Liver (tissue), 9 donors: ENCODE data around the gene ZC3H8. TPM values are rescaled to one million over a fixed set of nuclear protein-coding genes. Genes with fewer than 3 reads are reported as not detected.

Experiments
- DNase-seq: peaks from one replicate; pipeline ENCODE4 v3.0.0-alpha.2; 2017; ENCODE audit warnings: low spot score
- H3K27ac ChIP-seq, 2 donors: one replicate each; pipeline ENCODE4 v1.7.0; 2013; ENCODE audit warnings: inconsistent platforms in 2 of 2, low read length in 2 of 2, control low read depth in 1 of 2, low read depth in 1 of 2, mild to moderate bottlenecking in 1 of 2
- H3K27me3 ChIP-seq, 4 donors: one replicate each; pipeline versions ENCODE4 v1.6.1 to v1.7.0; 2013; ENCODE audit warnings: low read length in 3 of 4, inconsistent platforms in 1 of 4, mild to moderate bottlenecking in 1 of 4, moderate library complexity in 1 of 4; ENCODE audit not compliant: control insufficient read depth in 4 of 4, insufficient read depth in 4 of 4
- H3K36me3 ChIP-seq, 4 donors: one replicate each; pipeline versions ENCODE4 v1.6.1 to v1.7.0; 2013; ENCODE audit warnings: low read length in 3 of 4, mild to moderate bottlenecking in 3 of 4, low read depth in 1 of 4, moderate library complexity in 1 of 4; ENCODE audit not compliant: control insufficient read depth in 4 of 4, insufficient read depth in 3 of 4
- H3K4me1 ChIP-seq, 4 donors: one replicate each; pipeline versions ENCODE4 v1.6.1 to v1.7.0; 2013; ENCODE audit warnings: low read length in 3 of 4, mild to moderate bottlenecking in 3 of 4, moderate library complexity in 1 of 4; ENCODE audit not compliant: control insufficient read depth in 4 of 4, insufficient read depth in 4 of 4
- H3K4me3 ChIP-seq, 3 donors: one replicate each; pipeline versions ENCODE4 v1.6.1 to v1.7.0; 2013; ENCODE audit warnings: low read length in 3 of 3, control low read depth in 1 of 3, low read depth in 1 of 3, mild to moderate bottlenecking in 1 of 3
- H3K9ac ChIP-seq, 2 donors: one replicate each; pipeline ENCODE4 v1.7.0; 2013; ENCODE audit warnings: low read length in 2 of 2, mild to moderate bottlenecking in 2 of 2, moderate library complexity in 2 of 2, control low read depth in 1 of 2, low read depth in 1 of 2
- H3K9me3 ChIP-seq, 4 donors: one replicate each; pipeline versions ENCODE4 v1.6.1 to v1.7.0; 2013; ENCODE audit warnings: low read length in 3 of 4; ENCODE audit not compliant: control insufficient read depth in 4 of 4
- CTCF ChIP-seq: fragments of 150-350 bp; IDR thresholded peaks from 2 replicates; pipeline ENCODE4 v1.5.1; 2017; ENCODE audit warnings: improper control_type of control experiment, low read depth, low read length; ENCODE audit not compliant: missing input control
- EGR1 ChIP-seq, 2 donors: IDR thresholded peaks; 2 replicates each; pipeline ENCODE4 v1.6.1; 2016 to 2018; ENCODE audit warnings: antibody characterized with exemption in 2 of 2, low read depth in 2 of 2
- FOXA1 ChIP-seq: IDR thresholded peaks from 2 replicates; pipeline ENCODE4 v1.6.1; 2016; ENCODE audit warnings: antibody characterized with exemption
- FOXA2 ChIP-seq: IDR thresholded peaks from 2 replicates; pipeline ENCODE4 v1.6.1; 2016; ENCODE audit warnings: antibody characterized with exemption
- GABPA ChIP-seq, 2 donors: IDR thresholded peaks in 1 of 2; conservative IDR thresholded peaks in 1 of 2; 2 replicates each; pipeline ENCODE4 v1.6.1; 2016; ENCODE audit warnings: antibody characterized with exemption in 2 of 2, mild to moderate bottlenecking in 1 of 2, moderate library complexity in 1 of 2
- HNF4A ChIP-seq, 2 donors: conservative IDR thresholded peaks; 2 replicates each; pipeline ENCODE4 v1.6.1; 2016; ENCODE audit warnings: antibody characterized with exemption in 2 of 2, mild to moderate bottlenecking in 2 of 2
- HNF4G ChIP-seq: IDR thresholded peaks from 2 replicates; pipeline ENCODE4 v1.6.1; 2016; ENCODE audit warnings: antibody characterized with exemption
- JUND ChIP-seq, 2 donors: IDR thresholded peaks; 2 replicates each; pipeline ENCODE4 v1.6.1; 2016; ENCODE audit warnings: antibody characterized with exemption in 2 of 2
- MAX ChIP-seq: IDR thresholded peaks from 2 replicates; pipeline ENCODE4 v1.6.1; 2016; ENCODE audit warnings: antibody characterized with exemption
- NR2F2 ChIP-seq: IDR thresholded peaks from 2 replicates; pipeline ENCODE4 v1.6.1; 2016; ENCODE audit warnings: antibody characterized with exemption
- RAD21 ChIP-seq, 2 donors: IDR thresholded peaks; 2 replicates each; pipeline ENCODE4 v1.6.1; 2016; ENCODE audit warnings: antibody characterized with exemption in 2 of 2, mild to moderate bottlenecking in 2 of 2
- RXRA ChIP-seq, 2 donors: IDR thresholded peaks; 2 replicates each; pipeline ENCODE4 v1.6.1; 2017 to 2018; ENCODE audit warnings: antibody characterized with exemption in 2 of 2, mild to moderate bottlenecking in 1 of 2
- SP1 ChIP-seq: IDR thresholded peaks from 2 replicates; pipeline ENCODE4 v1.6.1; 2018; ENCODE audit warnings: antibody characterized with exemption, mild to moderate bottlenecking
- TAF1 ChIP-seq: conservative IDR thresholded peaks from 2 replicates; pipeline ENCODE4 v1.6.1; 2016; ENCODE audit warnings: antibody characterized with exemption, mild to moderate bottlenecking
- YY1 ChIP-seq: IDR thresholded peaks from 2 replicates; pipeline ENCODE4 v1.6.1; 2016; ENCODE audit warnings: antibody characterized with exemption, mild to moderate bottlenecking
- WGBS: extraction: QIAGEN DNeasy Blood & Tissue Kit; methylation state at CpG from one replicate; pipeline ENCODE4 v1.1.7; 2013; 5-methylcytosine and 5-hydroxymethylcytosine counted together
- polyA plus RNA-seq, 2 donors: library from polyadenylated mRNA; stranded (reverse) in 1 of 2; unstranded in 1 of 2; fragments of 200-250 nt in 1 of 2; fragments of >200 nt in 1 of 2; fragmentation: Nextera tagmentation in 1 of 2; extraction: Ambion mirVana in 1 of 2; gene quantifications; one replicate each; pipeline versions ENCODE4 v1.2.1 to v1.2.3, GENCODE V29; 2013 to 2015
- total RNA-seq, 2 donors: library from RNA; depleted of rRNA; stranded (reverse); fragments of >200 nt; gene quantifications; one replicate each; pipeline ENCODE4 v1.2.3, GENCODE V29; 2014
- TF ChIP-seq, protein P1 (sequence below): IDR thresholded peaks from 2 replicates; pipeline ENCODE4 v1.6.1; 2016; ENCODE audit warnings: antibody characterized with exemption
- TF ChIP-seq, protein P2 (sequence below): IDR thresholded peaks from 2 replicates; pipeline ENCODE4 v1.6.1; 2016; ENCODE audit warnings: antibody characterized with exemption
- TF ChIP-seq, protein P3 (sequence below): IDR thresholded peaks from 2 replicates; pipeline ENCODE4 v1.6.1; 2016; ENCODE audit warnings: antibody characterized with exemption, mild to moderate bottlenecking
- donor health status: healthy.
- donor health status: healthy.
- donor health status: healthy.
- donor health status: healthy.
- donor health status: healthy.

ZC3H8 gene
- total and polyA plus RNA-seq, 4 donors = 2.4 to 8.9 (median 6.5) TPM

GRCh38 chr2:112197868-112198267 is 57.0 kb downstream of the ZC3H8 start:
- Histone ChIP-seq H3K27me3 (no peaks in the 10 kb centered on the region), H3K27ac (no peak overlapping the region), H3K36me3 (no peaks in the 10 kb centered on the region), H3K9ac (no peak overlapping the region), H3K4me3 (no peak overlapping the region), H3K4me1 (peaks cover 0 to 9% (median 3%) of the 10 kb centered on the region in 4 donors), H3K9me3 (peaks cover 0 to 3% (median 0%) of the 10 kb centered on the region in 4 donors)
- TF ChIP-seq, protein P1, sequence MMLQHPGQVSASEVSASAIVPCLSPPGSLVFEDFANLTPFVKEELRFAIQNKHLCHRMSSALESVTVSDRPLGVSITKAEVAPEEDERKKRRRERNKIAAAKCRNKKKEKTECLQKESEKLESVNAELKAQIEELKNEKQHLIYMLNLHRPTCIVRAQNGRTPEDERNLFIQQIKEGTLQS = no peak
- TF ChIP-seq FOXA2 = no peak
- no peak for TF ChIP-seq FOXA1
- TF ChIP-seq NR2F2 = no peak
- TF ChIP-seq TAF1 = no peak
- TF ChIP-seq, protein P2, sequence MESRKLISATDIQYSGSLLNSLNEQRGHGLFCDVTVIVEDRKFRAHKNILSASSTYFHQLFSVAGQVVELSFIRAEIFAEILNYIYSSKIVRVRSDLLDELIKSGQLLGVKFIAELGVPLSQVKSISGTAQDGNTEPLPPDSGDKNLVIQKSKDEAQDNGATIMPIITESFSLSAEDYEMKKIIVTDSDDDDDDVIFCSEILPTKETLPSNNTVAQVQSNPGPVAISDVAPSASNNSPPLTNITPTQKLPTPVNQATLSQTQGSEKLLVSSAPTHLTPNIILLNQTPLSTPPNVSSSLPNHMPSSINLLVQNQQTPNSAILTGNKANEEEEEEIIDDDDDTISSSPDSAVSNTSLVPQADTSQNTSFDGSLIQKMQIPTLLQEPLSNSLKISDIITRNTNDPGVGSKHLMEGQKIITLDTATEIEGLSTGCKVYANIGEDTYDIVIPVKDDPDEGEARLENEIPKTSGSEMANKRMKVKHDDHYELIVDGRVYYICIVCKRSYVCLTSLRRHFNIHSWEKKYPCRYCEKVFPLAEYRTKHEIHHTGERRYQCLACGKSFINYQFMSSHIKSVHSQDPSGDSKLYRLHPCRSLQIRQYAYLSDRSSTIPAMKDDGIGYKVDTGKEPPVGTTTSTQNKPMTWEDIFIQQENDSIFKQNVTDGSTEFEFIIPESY = no peak
- no peak for DNase-seq
- WGBS = 86% methylated on average over 1 of the region's 1 CpG

DNA sequence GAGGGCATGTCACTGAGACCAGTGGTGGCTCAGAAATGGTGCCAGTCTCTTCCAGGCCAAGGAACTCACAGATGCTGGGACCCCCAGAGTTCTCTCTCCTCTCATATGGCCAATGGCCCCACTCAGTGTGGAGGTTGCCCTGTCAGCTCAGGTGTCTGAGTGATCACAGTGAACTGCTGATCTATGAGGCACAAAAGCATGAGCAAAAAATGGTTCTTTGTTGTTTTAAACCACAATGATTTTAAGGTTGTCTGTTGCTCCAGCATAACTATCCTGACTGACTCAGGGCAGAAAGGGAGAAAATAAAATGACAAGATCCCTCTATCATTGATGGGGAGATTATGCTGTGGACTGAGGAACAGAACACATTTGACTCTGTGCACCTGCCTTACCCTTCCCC is 58.9 kb downstream of the ZC3H8 start:
- DNase-seq = no peak
- Histone ChIP-seq H3K36me3 (no peaks in the 10 kb centered on the region), H3K9me3 (peaks cover 0 to 3% (median 0%) of the 10 kb centered on the region in 4 donors), H3K4me1 (no peaks in the 10 kb centered on the region), H3K27me3 (no peaks in the 10 kb centered on the region), H3K4me3 (no peak overlapping the region), H3K9ac (no peak overlapping the region), H3K27ac (no peak overlapping the region)
- TF ChIP-seq RXRA (IDR thresholded peaks at IDR 0.05) (no peak), FOXA2 (no peak), EGR1 (IDR thresholded peaks at IDR 0.05; ENCODE audit: low read depth in 2 of 2) (no peak), HNF4G (no peak), MAX (no peak), RAD21 (IDR thresholded peaks at IDR 0.05) (no peak), HNF4A (conservative IDR thresholded peaks at IDR 0.05) (no peak), TAF1 (no peak)

- Histone ChIP-seq H3K4me1 (no peaks in the 10 kb centered on the region), H3K4me3 (no peak overlapping the region), H3K27ac (no peak overlapping the region), H3K36me3 (no peaks in the 10 kb centered on the region), H3K27me3 (no peaks in the 10 kb centered on the region), H3K9ac (no peak overlapping the region), H3K9me3 (peaks cover 0 to 3% (median 0%) of the 10 kb centered on the region in 4 donors)
- no peak for DNase-seq
- 90% methylated on average over 8 of the region's 8 CpGs for WGBS
- no peak for TF ChIP-seq MAX
- TF ChIP-seq RXRA (IDR thresholded peaks at IDR 0.05) = no peak
- TF ChIP-seq JUND (IDR thresholded peaks at IDR 0.05) = no peak
- TF ChIP-seq YY1 = no peak
- TF ChIP-seq NR2F2 = no peak
- no peak for TF ChIP-seq CTCF
- no peak for TF ChIP-seq FOXA1
- TF ChIP-seq, protein P3, sequence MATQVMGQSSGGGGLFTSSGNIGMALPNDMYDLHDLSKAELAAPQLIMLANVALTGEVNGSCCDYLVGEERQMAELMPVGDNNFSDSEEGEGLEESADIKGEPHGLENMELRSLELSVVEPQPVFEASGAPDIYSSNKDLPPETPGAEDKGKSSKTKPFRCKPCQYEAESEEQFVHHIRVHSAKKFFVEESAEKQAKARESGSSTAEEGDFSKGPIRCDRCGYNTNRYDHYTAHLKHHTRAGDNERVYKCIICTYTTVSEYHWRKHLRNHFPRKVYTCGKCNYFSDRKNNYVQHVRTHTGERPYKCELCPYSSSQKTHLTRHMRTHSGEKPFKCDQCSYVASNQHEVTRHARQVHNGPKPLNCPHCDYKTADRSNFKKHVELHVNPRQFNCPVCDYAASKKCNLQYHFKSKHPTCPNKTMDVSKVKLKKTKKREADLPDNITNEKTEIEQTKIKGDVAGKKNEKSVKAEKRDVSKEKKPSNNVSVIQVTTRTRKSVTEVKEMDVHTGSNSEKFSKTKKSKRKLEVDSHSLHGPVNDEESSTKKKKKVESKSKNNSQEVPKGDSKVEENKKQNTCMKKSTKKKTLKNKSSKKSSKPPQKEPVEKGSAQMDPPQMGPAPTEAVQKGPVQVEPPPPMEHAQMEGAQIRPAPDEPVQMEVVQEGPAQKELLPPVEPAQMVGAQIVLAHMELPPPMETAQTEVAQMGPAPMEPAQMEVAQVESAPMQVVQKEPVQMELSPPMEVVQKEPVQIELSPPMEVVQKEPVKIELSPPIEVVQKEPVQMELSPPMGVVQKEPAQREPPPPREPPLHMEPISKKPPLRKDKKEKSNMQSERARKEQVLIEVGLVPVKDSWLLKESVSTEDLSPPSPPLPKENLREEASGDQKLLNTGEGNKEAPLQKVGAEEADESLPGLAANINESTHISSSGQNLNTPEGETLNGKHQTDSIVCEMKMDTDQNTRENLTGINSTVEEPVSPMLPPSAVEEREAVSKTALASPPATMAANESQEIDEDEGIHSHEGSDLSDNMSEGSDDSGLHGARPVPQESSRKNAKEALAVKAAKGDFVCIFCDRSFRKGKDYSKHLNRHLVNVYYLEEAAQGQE = no peak
- no peak for TF ChIP-seq HNF4A (conservative IDR thresholded peaks at IDR 0.05)
- TF ChIP-seq, protein P1 = no peak
- TF ChIP-seq SP1 = no peak
- no peak for TF ChIP-seq TAF1
- no peak for TF ChIP-seq RAD21 (IDR thresholded peaks at IDR 0.05)
- no peak for TF ChIP-seq GABPA (IDR thresholded peaks at IDR 0.05 in 1 of 2, conservative IDR thresholded peaks at IDR 0.05 in 1 of 2)
- no peak for TF ChIP-seq HNF4G
- no peak for TF ChIP-seq EGR1 (IDR thresholded peaks at IDR 0.05; ENCODE audit: low read depth in 2 of 2)
These were observed 59.6 kb downstream of the ZC3H8 start for GRCh38 chr2:112195167-112195766.
